NCI-H774 (cell line): Measurements from ENCODE around the gene TMEFF2.

Source experiments
- DNase-seq: peaks from one replicate; lab custom pipeline; 2025; lab: John Stamatoyannopoulos, UW

TMEFF2 gene

GRCh38 chr2:191965733-191966132, 229.0 kb downstream of the TMEFF2 start:
- no peak for DNase-seq

GRCh38 chr2:191961556-191961955, 233.2 kb downstream of the TMEFF2 start:
- DNase-seq = no peak

GRCh38 chr2:191959209-191959608, 235.5 kb downstream of the TMEFF2 start:
- DNase-seq = peak; percentile 61

- no peak for DNase-seq
These were observed 236.5 kb downstream of the TMEFF2 start for GRCh38 chr2:191957996-191958860.

- no peak for DNase-seq
These were observed 240.3 kb downstream of the TMEFF2 start for GRCh38 chr2:191954451-191954850.

- no peak for DNase-seq
These were observed 242.0 kb downstream of the TMEFF2 start for GRCh38 chr2:191952515-191953270.

GRCh38 chr2:191951832-191952231, 242.9 kb downstream of the TMEFF2 start:
- DNase-seq = no peak

- no peak for DNase-seq
These were observed 243.4 kb downstream of the TMEFF2 start for GRCh38 chr2:191951376-191951775.

GRCh38 chr2:191950132-191950874, 244.4 kb downstream of the TMEFF2 start:
- no peak for DNase-seq

- DNase-seq = no peak
These were observed 247.5 kb downstream of the TMEFF2 start for GRCh38 chr2:191947235-191947634.

GRCh38 chr2:191946471-191947182, 248.1 kb downstream of the TMEFF2 start:
- DNase-seq = no peak

GRCh38 chr2:191945623-191946022, 249.1 kb downstream of the TMEFF2 start:
- DNase-seq = no peak

GRCh38 chr2:191942739-191943103, 252.0 kb downstream of the TMEFF2 start:
- no peak for DNase-seq

GRCh38 chr2:191942090-191942738, 252.5 kb downstream of the TMEFF2 start:
- no peak for DNase-seq

- no peak for DNase-seq
These were observed 253.3 kb downstream of the TMEFF2 start for GRCh38 chr2:191941376-191941929.

GRCh38 chr2:191938779-191939178, 256.0 kb downstream of the TMEFF2 start:
- DNase-seq = no peak

- DNase-seq = no peak
These were observed 257.8 kb downstream of the TMEFF2 start for GRCh38 chr2:191936882-191937405.

GRCh38 chr2:191935247-191935646, 259.5 kb downstream of the TMEFF2 start:
- DNase-seq = peak; percentile 44

- no peak for DNase-seq
These were observed 261.2 kb downstream of the TMEFF2 start for GRCh38 chr2:191933307-191934105.

GRCh38 chr2:191932286-191932685, 262.4 kb downstream of the TMEFF2 start:
- no peak for DNase-seq
